ENCODE data around the gene B4GALT3. TPM values are rescaled to one million over a fixed set of nuclear protein-coding genes. Genes with fewer than 3 reads are reported as not detected.
A peak's percentile ranks its signal among the peaks of the same experiment; 100 is the strongest.

The B4GALT3 gene
- total and polyA plus RNA-seq, 9 of the 15 experiments (the other 6 are each of a cell fraction or from before 2014, with no cell fraction given), result 31.2 to 103 (median 46.1) TPM

- Histone ChIP-seq H3K4me1 (replicated peaks in 1 of 2; ENCODE audit: control insufficient read depth in 2 of 2, insufficient read depth in 2 of 2, low read length in 2 of 2) (peaks cover 15 to 45% of the 10 kb centered on the region in 2 experiments; a peak in 4 of 5 replicates), H3K36me3 (ENCODE audit: control insufficient read depth, insufficient read depth, low read length) (peaks cover 80% of the 10 kb centered on the region), H3K27me3 (ENCODE audit: control insufficient read depth in 2 of 2, insufficient read depth in 2 of 2, low read length in 2 of 2) (no peaks in the 10 kb centered on the region), H3K9me3 (replicated peaks; ENCODE audit: control insufficient read depth, insufficient read depth, low read depth, low read length) (no peaks in the 10 kb centered on the region), H3K4me2 (ENCODE audit: insufficient read depth, low read length) (no peak overlapping the region), H3K9me1 (ENCODE audit: control insufficient read depth, insufficient read depth, low read length) (no peaks in the 10 kb centered on the region), H3K4me3 (no peak overlapping the region), H3K27ac (ENCODE audit: extremely low read depth, low read depth, low read length) (no peak overlapping the region), H3K79me2 (ENCODE audit: control insufficient read depth, insufficient read depth, low read length) (peaks cover 33% of the 10 kb centered on the region), H4K20me1 (replicated peaks; ENCODE audit: control insufficient read depth, insufficient read depth, low read length) (no peaks in the 10 kb centered on the region), H2AFZ (ENCODE audit: low read depth, low read length) (no peak overlapping the region), H3K9ac (ENCODE audit: insufficient read depth in 1 of 2, low read depth in 2 of 2, low read length in 2 of 2) (0 out of 4 replicates have a peak overlapping the region, but pooled peaks of 1 of the 2 experiments have one; percentile 27)
- ChIA-PET CTCF (ENCODE audit: low intra/inter-chr PET ratio) (no interaction called here), POLR2A (interaction anchor here (0.6 to 3.1 kb wide), 4 partner anchors 10 to 1523 kb away, joined by 3 to 12 read pairs (median 8); no protein-coding TSS in a partner anchor)
- no TSS peak for BruUV-seq (replicated peaks)
- TF ChIP-seq CTCF (IDR thresholded peaks at IDR 0.05 in 2 of 3, conservative IDR thresholded peaks at IDR 0.05 in 1 of 3; ENCODE audit: insufficient read depth in 2 of 3, low read depth in 1 of 3, low read length in 3 of 3) (peak; percentile 41 to 48 (median 42); a peak in 5 of 6 replicates), HOMEZ (CRISPR knock-in tag; IDR thresholded peaks at IDR 0.05) (no peak)
- FAIRE-seq, result no peak
- ATAC-seq, result no peak
- DNase-seq (ENCODE audit: extremely low read depth in 1 of 4, low spot score in 3 of 4), result peak in 1 of 4 experiments; percentile 14
- intact Hi-C loops (cut with micrococcal nuclease), result loop anchor here (10.0 kb wide), 1 partner anchor 336 kb away; no protein-coding TSS in a partner anchor
- in situ Hi-C loops (cut with MboI), result no loop called here
- WGBS (ENCODE audit: insufficient coverage, low coverage, missing lambda C conversion rate), result 77% methylated on average over 4 of the region's 5 CpGs
These were observed 6.1 kb downstream of the B4GALT3 start for GRCh38 chr1:161171191-161171590.

All from K562 (cell line).